HG02571 (cell line): ENCODE measurements around the gene MXD4.

Experiments used
- ATAC-seq: cut with Tn5 transposase; IDR thresholded peaks from one replicate; pipeline ENCODE4 v1.9.1; 2021; ENCODE audit warnings: mild to moderate bottlenecking, moderate library complexity; ENCODE audit not compliant: unreplicated experiment

Gene MXD4

GRCh38 chr4:2264481-2265041 is 2.7 kb upstream of the MXD4 start:
- no peak for ATAC-seq

DNA sequence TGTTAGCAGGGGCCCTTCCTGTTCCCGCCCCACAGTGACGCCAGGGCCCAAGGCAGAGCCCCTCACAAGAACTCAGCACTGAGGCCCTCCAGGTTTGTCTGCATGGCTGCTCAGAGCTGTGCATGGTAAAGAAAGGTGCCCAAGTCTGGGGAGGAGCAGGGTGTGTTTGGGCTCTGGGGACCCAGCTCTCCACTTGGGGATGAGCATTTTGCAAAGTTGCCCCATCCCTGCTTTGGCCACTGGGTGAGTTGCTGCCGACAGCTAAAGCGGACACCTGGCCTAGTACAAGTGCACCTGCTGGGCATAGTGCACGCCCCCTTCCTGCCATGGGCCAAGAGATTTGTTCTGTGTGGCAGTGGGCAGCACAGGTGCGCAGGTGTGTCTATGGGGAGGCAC is 2.0 kb upstream of the MXD4 start:
- ATAC-seq = no peak

- no peak for ATAC-seq
Observed at GRCh38 chr4:2262944-2263250, 988 bp upstream of the MXD4 start.

DNA sequence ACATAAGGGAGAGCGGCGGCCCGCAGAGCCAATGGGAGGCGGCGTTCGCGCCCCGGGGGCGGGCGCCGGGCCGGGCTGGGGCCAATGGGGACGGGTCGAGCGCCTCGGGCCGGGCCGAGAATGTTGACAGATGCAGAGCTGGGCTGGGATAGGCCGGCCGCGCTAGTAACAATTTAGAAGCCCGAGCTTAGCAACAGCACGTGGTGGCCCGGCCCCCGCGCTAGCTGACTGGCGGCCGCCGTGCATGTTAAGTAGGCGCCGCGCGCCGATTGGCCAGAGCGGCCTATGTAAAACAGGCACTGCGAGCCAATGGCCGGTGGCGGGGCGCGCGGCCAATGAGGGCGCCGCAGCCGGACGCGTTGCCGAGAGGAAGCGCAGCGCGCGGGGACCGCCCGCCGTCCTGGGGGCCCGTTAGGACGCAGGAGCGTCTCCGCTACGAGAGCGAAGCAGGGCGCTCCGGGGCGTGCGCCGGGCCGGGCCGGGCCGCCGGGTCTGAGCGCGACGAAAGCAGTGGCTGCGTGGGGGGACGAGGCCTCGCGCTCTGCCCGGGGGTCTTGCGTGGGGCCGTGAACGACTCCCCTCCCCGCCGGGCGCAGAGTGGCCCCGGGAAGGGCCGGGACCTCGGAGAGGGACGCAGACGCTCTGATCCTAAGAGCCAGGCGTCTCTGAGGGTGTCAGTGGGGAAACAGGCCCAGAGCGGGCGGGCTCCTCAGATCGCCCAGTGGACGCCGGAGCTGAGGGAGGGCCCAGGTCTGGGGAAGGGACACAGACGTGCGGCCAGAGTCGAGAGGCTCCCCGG is 435 bp upstream of the MXD4 start:
- peak; percentile 87 for ATAC-seq

- ATAC-seq = peak; percentile 21
Observed at GRCh38 chr4:2261110-2261852, 628 bp downstream of the MXD4 start.

- ATAC-seq = no peak
Observed at GRCh38 chr4:2260344-2261109, 1.4 kb downstream of the MXD4 start.

DNA sequence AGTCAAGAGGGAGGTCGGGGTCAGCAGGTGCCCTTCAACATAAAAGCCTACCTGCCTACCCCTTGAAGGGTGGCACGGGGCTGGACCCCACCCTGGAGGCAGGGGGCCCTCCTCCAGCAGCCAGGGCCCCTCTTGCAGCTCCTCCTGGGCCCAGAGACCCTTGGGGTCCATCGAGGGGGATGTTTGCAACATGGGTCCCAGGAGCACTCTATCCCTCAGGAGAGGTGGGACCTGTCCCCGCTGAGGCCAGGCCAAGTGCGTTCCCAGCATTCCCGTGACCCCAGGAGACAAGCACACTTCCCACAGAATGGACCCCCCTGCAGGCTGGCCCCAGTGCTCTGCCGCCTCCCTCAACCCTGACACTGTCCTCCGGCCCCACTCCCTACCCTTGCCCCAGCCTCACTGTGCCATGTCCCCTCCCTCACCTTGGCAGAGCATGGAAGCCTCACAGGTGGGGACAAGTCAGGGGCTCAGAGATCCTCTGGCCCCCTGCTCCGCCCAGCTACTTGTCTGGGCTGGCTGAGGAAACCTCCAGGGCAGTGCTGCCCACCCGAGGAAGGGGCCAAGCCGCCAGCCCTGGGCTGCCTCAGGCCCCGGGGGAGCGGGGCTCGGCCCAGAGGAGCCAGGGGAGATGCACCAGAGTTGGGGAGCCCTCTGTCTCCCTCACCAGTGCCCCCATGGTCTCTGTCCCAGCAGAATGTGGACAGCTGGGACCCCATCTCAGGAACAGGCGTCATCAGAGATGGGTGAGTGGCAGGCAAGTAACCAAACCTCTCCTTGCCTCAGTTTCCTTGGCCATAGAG is 2.2 kb downstream of the MXD4 start:
- ATAC-seq = no peak

GRCh38 chr4:2259036-2259540 is 2.8 kb downstream of the MXD4 start:
- no peak for ATAC-seq

- ATAC-seq = no peak
Observed at GRCh38 chr4:2258091-2259035, 3.5 kb downstream of the MXD4 start.

- ATAC-seq = no peak
Observed at GRCh38 chr4:2257361-2258081, 4.4 kb downstream of the MXD4 start.

- ATAC-seq = no peak
Observed at GRCh38 chr4:2256781-2257191, 5.1 kb downstream of the MXD4 start.

- no peak for ATAC-seq
Observed at GRCh38 chr4:2256156-2256731, 5.7 kb downstream of the MXD4 start.

GRCh38 chr4:2255501-2256155 is 6.3 kb downstream of the MXD4 start:
- ATAC-seq = no peak

- ATAC-seq = no peak
Observed at GRCh38 chr4:2254665-2255500, 7.0 kb downstream of the MXD4 start.

DNA sequence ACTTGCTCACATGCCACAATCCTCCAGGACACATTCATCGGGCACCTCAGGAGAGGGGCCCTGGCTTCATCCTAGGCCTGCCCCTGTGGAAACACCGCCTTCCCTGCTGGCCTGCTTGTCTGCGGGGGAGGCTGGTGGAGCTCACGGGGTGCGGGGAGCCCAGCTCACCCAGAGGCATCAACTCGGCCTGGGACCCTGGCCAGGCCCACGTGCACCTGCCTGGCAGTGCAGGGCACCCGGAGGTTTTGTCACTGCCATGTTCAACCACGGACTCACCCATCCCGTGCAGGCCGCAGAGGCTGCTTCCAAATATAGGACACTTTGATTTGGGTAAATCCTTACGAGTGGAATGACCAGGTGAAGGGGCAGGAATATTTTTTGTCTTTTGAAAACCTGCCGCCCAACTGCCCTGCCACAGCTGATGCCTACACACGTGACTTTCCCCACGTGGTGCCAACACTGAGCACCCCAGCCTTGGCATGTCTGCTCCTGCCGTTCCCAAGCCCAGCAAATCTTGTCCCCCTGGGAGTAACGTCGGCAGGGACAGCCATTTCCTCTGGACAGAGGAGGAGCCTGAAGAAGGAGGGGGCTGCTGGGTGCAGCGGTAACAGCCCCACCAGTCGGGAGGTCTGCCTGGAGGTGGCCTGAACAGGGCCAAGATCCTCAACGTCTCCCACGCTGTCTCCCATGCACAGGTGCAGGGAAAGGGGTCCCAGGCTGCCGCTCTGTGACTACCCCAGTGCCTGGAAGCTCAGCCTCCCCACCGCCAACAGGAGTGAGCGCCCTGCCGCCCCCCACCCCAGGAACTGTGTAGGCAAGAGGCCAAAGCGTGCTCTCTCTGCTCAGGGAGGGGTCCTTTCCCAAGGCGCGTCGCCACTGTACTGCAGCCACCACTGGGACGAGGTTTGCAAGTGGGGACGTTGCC is 8.5 kb downstream of the MXD4 start:
- no peak for ATAC-seq
